ENCODE data around the gene UCMA.
A peak's percentile ranks its signal among the peaks of the same experiment; 100 is the strongest.
"Not testable (repeated sequence)": the region's sequence is repeated elsewhere in the genome, so short reads cannot be mapped to it uniquely, and the experiment has no call there.

UCMA gene

GRCh38 chr10:13234172-13234571, at the start of gene UCMA:
UCMA (minus strand) TSS chr10:13234374; CDS start chr10:13234258, 116 bp downstream.
- no peak for DNase-seq (ENCODE audit: low read depth in 2 of 2, low spot score in 1 of 2)

GRCh38 chr10:13282348-13282747, 48.2 kb upstream of the UCMA start:
- DNase-seq (ENCODE audit: low read depth in 2 of 2, low spot score in 1 of 2): not testable (repeated sequence)

- DNase-seq (ENCODE audit: low read depth in 2 of 2, low spot score in 1 of 2): no peak
These were observed 42.7 kb upstream of the UCMA start for GRCh38 chr10:13276749-13277365.

GRCh38 chr10:13276146-13276545, 42.0 kb upstream of the UCMA start:
- DNase-seq (ENCODE audit: low read depth in 2 of 2, low spot score in 1 of 2): not testable (repeated sequence)

GRCh38 chr10:13272164-13272571, 38.0 kb upstream of the UCMA start:
- no peak for DNase-seq (ENCODE audit: low read depth in 2 of 2, low spot score in 1 of 2)

- peak in 1 of 2 donors; percentile 22 for DNase-seq (ENCODE audit: low read depth in 2 of 2, low spot score in 1 of 2)
These were observed 37.5 kb upstream of the UCMA start for GRCh38 chr10:13271552-13272163.

- no peak for DNase-seq (ENCODE audit: low read depth in 2 of 2, low spot score in 1 of 2)
These were observed 36.8 kb upstream of the UCMA start for GRCh38 chr10:13270877-13271551.

GRCh38 chr10:13268841-13269240, 34.7 kb upstream of the UCMA start:
- no peak for DNase-seq (ENCODE audit: low read depth in 2 of 2, low spot score in 1 of 2)

GRCh38 chr10:13268310-13268709, 34.1 kb upstream of the UCMA start:
- DNase-seq (ENCODE audit: low read depth in 2 of 2, low spot score in 1 of 2): no peak

- DNase-seq (ENCODE audit: low read depth in 2 of 2, low spot score in 1 of 2): no peak
These were observed 29.4 kb upstream of the UCMA start for GRCh38 chr10:13263591-13263990.

- no peak for DNase-seq (ENCODE audit: low read depth in 2 of 2, low spot score in 1 of 2)
These were observed 28.3 kb upstream of the UCMA start for GRCh38 chr10:13262433-13262832.

- DNase-seq (ENCODE audit: low read depth in 2 of 2, low spot score in 1 of 2): no peak
These were observed 23.5 kb upstream of the UCMA start for GRCh38 chr10:13257621-13258140.

- DNase-seq (ENCODE audit: low read depth in 2 of 2, low spot score in 1 of 2): no peak
These were observed 22.5 kb upstream of the UCMA start for GRCh38 chr10:13256627-13257026.

GRCh38 chr10:13253726-13254125, 19.6 kb upstream of the UCMA start:
- no peak for DNase-seq (ENCODE audit: low read depth in 2 of 2, low spot score in 1 of 2)

GRCh38 chr10:13247784-13248183, 13.6 kb upstream of the UCMA start:
- DNase-seq (ENCODE audit: low read depth in 2 of 2, low spot score in 1 of 2): no peak

GRCh38 chr10:13247246-13247645, 13.1 kb upstream of the UCMA start:
- DNase-seq (ENCODE audit: low read depth in 2 of 2, low spot score in 1 of 2): no peak

- DNase-seq (ENCODE audit: low read depth in 2 of 2, low spot score in 1 of 2): not testable (repeated sequence)
These were observed 8.1 kb upstream of the UCMA start for GRCh38 chr10:13242260-13242659.

GRCh38 chr10:13241613-13242012, 7.4 kb upstream of the UCMA start:
- no peak for DNase-seq (ENCODE audit: low read depth in 2 of 2, low spot score in 1 of 2)

- DNase-seq (ENCODE audit: low read depth in 2 of 2, low spot score in 1 of 2): no peak
These were observed 5.7 kb upstream of the UCMA start for GRCh38 chr10:13239923-13240322.

GRCh38 chr10:13238271-13239077, 4.3 kb upstream of the UCMA start:
- no peak for DNase-seq (ENCODE audit: low read depth in 2 of 2, low spot score in 1 of 2)

GRCh38 chr10:13236638-13237037, 2.5 kb upstream of the UCMA start:
- no peak for DNase-seq (ENCODE audit: low read depth in 2 of 2, low spot score in 1 of 2)
